Activated CD4-positive, alpha-beta T cell treated with anti-CD3 and anti-CD28 coated beads for 36 hours (primary cell): ENCODE data around the gene TLL1. TPM values are rescaled to one million over a fixed set of nuclear protein-coding genes. Genes with fewer than 3 reads are reported as not detected.

ENCODE experiments used
- ATAC-seq: fragments of 200-7000 bp; cut with Tn5 transposase; one replicate; pipeline ENCODE4 v1.10.0; 2021; ENCODE audit warnings: mild to moderate bottlenecking, moderate library complexity
- CTCF ChIA-PET: fragments of 350-600 bp; sonication (Branson Sonifier 250); formaldehyde crosslinking; loops from one replicate; lab custom pipeline; 2021; ENCODE audit warnings: antibody characterized with exemption; lab: Charles Lee
- POLR2A ChIA-PET: fragments of 350-600 bp; sonication (Branson Sonifier 250); formaldehyde crosslinking; loops from one replicate; lab custom pipeline; 2021; ENCODE audit warnings: antibody characterized with exemption, inconsistent platforms; lab: Charles Lee
- DNase-seq: peaks from one replicate; pipeline ENCODE4 v3.0.0-alpha.2; 2020
- H3K27ac Mint-ChIP-seq: one replicate; pipeline ENCODE4 v1.8.0; 2021; ENCODE audit warnings: mixed read lengths
- H3K27me3 Mint-ChIP-seq: one replicate; pipeline ENCODE4 v1.8.0; 2021; ENCODE audit warnings: mixed read lengths
- H3K36me3 Mint-ChIP-seq: one replicate; pipeline ENCODE4 v1.8.0; 2021; ENCODE audit warnings: low read depth, mixed read lengths
- H3K4me1 Mint-ChIP-seq: one replicate; pipeline ENCODE4 v1.8.0; 2021; ENCODE audit warnings: mixed read lengths
- H3K4me3 Mint-ChIP-seq: one replicate; pipeline ENCODE4 v1.8.0; 2021; ENCODE audit warnings: mild to moderate bottlenecking, moderate library complexity, mixed read lengths
- H3K9me3 Mint-ChIP-seq: one replicate; pipeline ENCODE4 v1.8.0; 2021; ENCODE audit warnings: low read depth, mixed read lengths
- intact Hi-C, 2 experiments: fragments of 100-400 bp; cut with DNase I in 1 of 2; cut with micrococcal nuclease in 1 of 2; formaldehyde crosslinking; loops; one replicate each; pipeline versions ENCODE4 v1.14.2 to v1.15.1; 2022 to 2024; cut with DNase I, micrococcal nuclease
- total RNA-seq, 2 experiments: library from RNA; stranded (reverse); gene quantifications; one replicate each; pipeline ENCODE4 v1.2.3, GENCODE V29; 2021

Gene TLL1
- total RNA-seq, 2 experiments from 2014 or later = not detected

DNA sequence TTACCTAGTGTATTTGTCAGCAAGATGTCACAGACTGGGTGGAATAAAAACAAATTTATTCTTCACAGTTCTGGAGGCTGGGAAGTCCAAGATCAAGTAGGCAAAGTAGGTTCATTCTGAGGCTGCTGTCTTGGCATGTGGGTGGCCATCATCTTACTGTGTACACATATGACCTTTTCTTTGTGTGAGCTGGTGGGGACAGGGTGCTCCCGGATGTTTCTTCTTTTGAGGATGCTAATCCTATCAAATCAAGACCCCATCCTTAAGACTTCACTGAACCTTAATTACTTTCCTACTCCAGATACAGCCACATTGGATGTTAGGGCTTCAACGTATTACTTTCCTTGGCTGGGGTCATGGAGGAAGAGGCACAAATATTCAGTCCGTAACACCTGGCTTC lies 74.0 kb downstream of the TLL1 start:
- ATAC-seq = no peak
- Mint-ChIP-seq H3K27ac (no peak overlapping the region), H3K36me3 (no peaks in the 10 kb centered on the region), H3K27me3 (peaks cover 1% of the 10 kb centered on the region), H3K9me3 (no peaks in the 10 kb centered on the region), H3K4me1 (no peaks in the 10 kb centered on the region), H3K4me3 (no peak overlapping the region)
- intact Hi-C loops = no loop called here
- ChIA-PET POLR2A (no interaction called here), CTCF (no interaction called here)
- no peak for DNase-seq

- intact Hi-C loops = no loop called here
- H3K36me3 Mint-ChIP-seq = no peaks in the 10 kb centered on the region
- no peak overlapping the region for H3K4me3 Mint-ChIP-seq
- ChIA-PET POLR2A (no interaction called here), CTCF (no interaction called here)
- ATAC-seq = no peak
- peaks cover 7% of the 10 kb centered on the region for H3K9me3 Mint-ChIP-seq
- no peaks in the 10 kb centered on the region for H3K27me3 Mint-ChIP-seq
- no peaks in the 10 kb centered on the region for H3K4me1 Mint-ChIP-seq
- no peak overlapping the region for H3K27ac Mint-ChIP-seq
- no peak for DNase-seq
Observed at GRCh38 chr4:165953181-165953580, 80.1 kb downstream of the TLL1 start.

- intact Hi-C loops = no loop called here
- CTCF ChIA-PET = no interaction called here
- Mint-ChIP-seq H3K9me3 (peaks cover 16% of the 10 kb centered on the region), H3K36me3 (no peaks in the 10 kb centered on the region), H3K27me3 (no peaks in the 10 kb centered on the region), H3K4me1 (no peaks in the 10 kb centered on the region), H3K4me3 (no peak overlapping the region), H3K27ac (no peak overlapping the region)
- no peak for ATAC-seq
- no peak for DNase-seq
- POLR2A ChIA-PET = no interaction called here
Observed at GRCh38 chr4:165963621-165964020, 90.6 kb downstream of the TLL1 start.

GRCh38 chr4:165964591-165964990 lies 91.6 kb downstream of the TLL1 start:
- ChIA-PET CTCF (no interaction called here), POLR2A (no interaction called here)
- intact Hi-C loops = no loop called here
- Mint-ChIP-seq H3K36me3 (no peaks in the 10 kb centered on the region), H3K9me3 (peaks cover 14% of the 10 kb centered on the region), H3K4me3 (no peak overlapping the region), H3K27me3 (no peaks in the 10 kb centered on the region), H3K4me1 (no peaks in the 10 kb centered on the region), H3K27ac (no peak overlapping the region)
- ATAC-seq = no peak
- DNase-seq = no peak

DNA sequence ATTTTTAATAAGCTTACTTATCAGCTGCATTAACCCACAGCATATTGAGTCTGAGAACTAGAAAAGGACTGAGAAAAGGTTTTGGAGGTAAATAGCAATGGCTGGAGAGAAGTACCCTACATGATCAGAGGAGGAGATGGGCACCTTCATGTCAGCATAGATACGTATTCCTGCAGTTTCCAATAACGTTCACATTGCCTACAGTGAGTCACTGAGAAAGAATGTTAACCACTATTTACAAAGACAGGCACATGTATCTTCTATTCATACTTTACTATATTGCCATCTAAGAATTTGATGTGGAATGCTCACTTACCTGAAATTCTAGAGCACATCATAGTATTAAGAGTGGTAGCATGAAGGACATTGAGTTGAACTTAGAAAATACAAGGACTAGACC lies 92.5 kb downstream of the TLL1 start:
- Mint-ChIP-seq H3K9me3 (peaks cover 14% of the 10 kb centered on the region), H3K27me3 (no peaks in the 10 kb centered on the region), H3K4me3 (no peak overlapping the region), H3K27ac (no peak overlapping the region), H3K4me1 (no peaks in the 10 kb centered on the region), H3K36me3 (no peaks in the 10 kb centered on the region)
- ChIA-PET POLR2A (no interaction called here), CTCF (no interaction called here)
- intact Hi-C loops = no loop called here
- DNase-seq = no peak
- no peak for ATAC-seq

- no peak for DNase-seq
- ATAC-seq = no peak
- H3K4me1 Mint-ChIP-seq = no peaks in the 10 kb centered on the region
- H3K27me3 Mint-ChIP-seq = no peaks in the 10 kb centered on the region
- H3K36me3 Mint-ChIP-seq = no peaks in the 10 kb centered on the region
- peaks cover 14% of the 10 kb centered on the region for H3K9me3 Mint-ChIP-seq
- no peak overlapping the region for H3K4me3 Mint-ChIP-seq
- CTCF ChIA-PET = no interaction called here
- POLR2A ChIA-PET = no interaction called here
- intact Hi-C loops = no loop called here
- H3K27ac Mint-ChIP-seq = no peak overlapping the region
Observed at GRCh38 chr4:165966833-165967232, 93.8 kb downstream of the TLL1 start.

DNA sequence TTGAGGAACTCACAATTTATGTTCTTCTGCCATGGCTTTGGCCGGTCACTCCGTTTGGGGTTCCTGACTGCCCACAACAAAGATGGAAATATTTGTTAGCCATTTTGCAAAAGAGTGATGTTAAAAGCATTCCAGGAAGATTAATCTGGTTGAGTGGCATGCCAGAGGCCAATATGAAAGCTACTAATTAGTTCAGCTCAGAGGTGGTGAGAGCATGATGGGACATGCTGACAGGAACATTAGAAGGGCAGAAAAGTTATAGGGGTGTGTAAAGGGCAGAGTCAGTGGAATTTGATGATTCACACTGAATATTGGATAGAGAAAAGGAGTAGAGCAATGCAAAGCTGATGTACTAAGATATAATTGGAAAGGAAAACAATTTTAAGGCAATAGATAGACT lies 94.4 kb downstream of the TLL1 start:
- intact Hi-C loops = no loop called here
- Mint-ChIP-seq H3K27me3 (no peaks in the 10 kb centered on the region), H3K9me3 (peaks cover 14% of the 10 kb centered on the region), H3K4me1 (no peaks in the 10 kb centered on the region), H3K27ac (no peak overlapping the region), H3K36me3 (no peaks in the 10 kb centered on the region), H3K4me3 (no peak overlapping the region)
- DNase-seq = no peak
- CTCF ChIA-PET = no interaction called here
- ATAC-seq = no peak
- POLR2A ChIA-PET = no interaction called here

GRCh38 chr4:165970703-165971420 lies 97.8 kb downstream of the TLL1 start:
- no peak overlapping the region for H3K4me3 Mint-ChIP-seq
- H3K36me3 Mint-ChIP-seq = no peaks in the 10 kb centered on the region
- POLR2A ChIA-PET = no interaction called here
- intact Hi-C loops = no loop called here
- no peak overlapping the region for H3K27ac Mint-ChIP-seq
- CTCF ChIA-PET = no interaction called here
- no peaks in the 10 kb centered on the region for H3K27me3 Mint-ChIP-seq
- ATAC-seq (no peak), DNase-seq (no peak)
- peaks cover 8% of the 10 kb centered on the region for H3K9me3 Mint-ChIP-seq
- H3K4me1 Mint-ChIP-seq = no peaks in the 10 kb centered on the region

- no peaks in the 10 kb centered on the region for H3K4me1 Mint-ChIP-seq
- ChIA-PET POLR2A (no interaction called here), CTCF (no interaction called here)
- no peak overlapping the region for H3K4me3 Mint-ChIP-seq
- no peak overlapping the region for H3K27ac Mint-ChIP-seq
- no peaks in the 10 kb centered on the region for H3K27me3 Mint-ChIP-seq
- no peaks in the 10 kb centered on the region for H3K36me3 Mint-ChIP-seq
- ATAC-seq = no peak
- peaks cover 5% of the 10 kb centered on the region for H3K9me3 Mint-ChIP-seq
- no peak for DNase-seq
- intact Hi-C loops = no loop called here
Observed at GRCh38 chr4:165971446-165971845, 98.4 kb downstream of the TLL1 start.

DNA sequence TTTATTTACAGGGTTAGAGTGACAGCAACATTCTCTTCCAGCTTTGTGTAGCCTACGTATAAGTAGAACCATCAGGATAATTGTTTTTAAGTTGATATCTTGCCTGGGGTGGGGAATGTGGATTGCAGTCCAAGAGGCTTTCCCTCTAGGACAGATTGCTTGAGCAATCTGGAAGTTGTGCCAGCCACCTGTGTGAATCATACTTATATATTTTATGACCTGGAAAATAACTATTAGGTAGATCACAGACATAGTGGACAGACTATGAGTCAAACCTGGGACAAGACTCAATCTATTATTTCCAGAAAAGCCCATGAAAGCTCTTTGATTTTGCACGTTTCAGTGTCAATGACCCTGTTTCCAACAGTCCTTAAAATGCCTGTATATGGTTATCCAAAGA lies 98.9 kb downstream of the TLL1 start:
- Mint-ChIP-seq H3K27ac (no peak overlapping the region), H3K36me3 (no peaks in the 10 kb centered on the region), H3K4me1 (no peaks in the 10 kb centered on the region), H3K9me3 (peaks cover 2% of the 10 kb centered on the region), H3K4me3 (no peak overlapping the region), H3K27me3 (no peaks in the 10 kb centered on the region)
- DNase-seq = no peak
- intact Hi-C loops = no loop called here
- POLR2A ChIA-PET = no interaction called here
- CTCF ChIA-PET = no interaction called here
- no peak for ATAC-seq

- ATAC-seq (no peak), DNase-seq (no peak)
- Mint-ChIP-seq H3K36me3 (no peaks in the 10 kb centered on the region), H3K4me3 (no peak overlapping the region), H3K27ac (no peak overlapping the region), H3K9me3 (no peaks in the 10 kb centered on the region), H3K27me3 (no peaks in the 10 kb centered on the region), H3K4me1 (no peaks in the 10 kb centered on the region)
- CTCF ChIA-PET = no interaction called here
- POLR2A ChIA-PET = no interaction called here
- intact Hi-C loops = no loop called here
Observed at GRCh38 chr4:165972747-165973146, 99.7 kb downstream of the TLL1 start.

DNA sequence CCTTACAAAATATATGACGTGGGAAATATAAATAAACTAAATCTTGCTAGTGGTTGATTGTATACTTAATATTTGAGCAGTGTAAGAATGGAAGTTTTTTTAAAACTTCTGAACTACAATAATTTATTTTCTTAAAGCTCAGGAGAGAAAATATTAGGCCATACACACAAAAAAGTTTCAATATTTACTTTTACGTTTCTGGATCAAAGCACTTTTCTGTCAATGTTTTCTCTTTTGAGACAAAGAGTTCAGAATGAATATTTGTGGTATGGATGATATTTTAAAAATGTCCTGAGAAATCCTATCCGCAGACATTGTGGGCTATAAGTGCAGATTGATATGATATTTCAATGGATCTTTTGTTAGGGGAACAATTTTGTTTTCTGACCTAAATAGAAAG lies 109.9 kb downstream of the TLL1 start:
- H3K4me1 Mint-ChIP-seq = no peaks in the 10 kb centered on the region
- no peaks in the 10 kb centered on the region for H3K36me3 Mint-ChIP-seq
- H3K27ac Mint-ChIP-seq = no peak overlapping the region
- H3K9me3 Mint-ChIP-seq = no peaks in the 10 kb centered on the region
- ATAC-seq = no peak
- intact Hi-C loops = no loop called here
- H3K4me3 Mint-ChIP-seq = no peak overlapping the region
- H3K27me3 Mint-ChIP-seq = no peaks in the 10 kb centered on the region
- ChIA-PET POLR2A (no interaction called here), CTCF (no interaction called here)
- DNase-seq = no peak
